Activated CD8-positive, alpha-beta memory T cell treated with anti-CD3 and anti-CD28 coated beads, Interleukin-2, amount 50 U/mL, for 4 hours (primary cell): ENCODE measurements around the gene HSBP1L1.
"Not testable (repeated sequence)": the region's sequence is repeated elsewhere in the genome, so short reads cannot be mapped to it uniquely, and the experiment has no call there.

ENCODE experiments used
- DNase-seq: peaks from one replicate; pipeline ENCODE4 v3.0.0-alpha.2; 2020

Gene HSBP1L1

GRCh38 chr18:79945118-79946042 is 19.1 kb upstream of the HSBP1L1 start:
- DNase-seq, result no peak

- DNase-seq, result no peak
Observed at GRCh38 chr18:79947054-79947755, 17.2 kb upstream of the HSBP1L1 start.

GRCh38 chr18:79947881-79948610 is 16.4 kb upstream of the HSBP1L1 start:
- DNase-seq, result no peak

- no peak for DNase-seq
Observed at GRCh38 chr18:79948719-79949411, 15.6 kb upstream of the HSBP1L1 start.

GRCh38 chr18:79949697-79950487 is 14.6 kb upstream of the HSBP1L1 start:
- no peak for DNase-seq

- no peak for DNase-seq
Observed at GRCh38 chr18:79950515-79951341, 13.7 kb upstream of the HSBP1L1 start.

- peak; percentile 98 for DNase-seq
Observed at GRCh38 chr18:79951545-79952455, 12.6 kb upstream of the HSBP1L1 start, which contains the start of gene SLC66A2. Gene SLC66A2 (minus strand): TSS chr18:79951653. CDS start chr18:79950926, 727 bp downstream.

GRCh38 chr18:79952456-79952995 is 11.9 kb upstream of the HSBP1L1 start:
- DNase-seq, result peak; percentile 15

GRCh38 chr18:79952996-79953559 is 11.4 kb upstream of the HSBP1L1 start:
- peak; percentile 10 for DNase-seq

GRCh38 chr18:79953971-79954651 is 10.3 kb upstream of the HSBP1L1 start:
- DNase-seq, result no peak

GRCh38 chr18:79954791-79955190 is 9.7 kb upstream of the HSBP1L1 start:
- DNase-seq, result no peak

- peak; percentile 5 for DNase-seq
Observed at GRCh38 chr18:79955302-79956075, 9.0 kb upstream of the HSBP1L1 start.

- no peak for DNase-seq
Observed at GRCh38 chr18:79956276-79956675, 8.2 kb upstream of the HSBP1L1 start.

GRCh38 chr18:79958981-79959380 is 5.5 kb upstream of the HSBP1L1 start:
- DNase-seq, result no peak

GRCh38 chr18:79960161-79960801 is 4.2 kb upstream of the HSBP1L1 start:
- not testable (repeated sequence) for DNase-seq

GRCh38 chr18:79960921-79961526 is 3.4 kb upstream of the HSBP1L1 start:
- no peak for DNase-seq
